Measurements from ENCODE around the gene GDF10.
A peak's percentile ranks its signal among the peaks of the same experiment; 100 is the strongest.

Gene GDF10

DNA sequence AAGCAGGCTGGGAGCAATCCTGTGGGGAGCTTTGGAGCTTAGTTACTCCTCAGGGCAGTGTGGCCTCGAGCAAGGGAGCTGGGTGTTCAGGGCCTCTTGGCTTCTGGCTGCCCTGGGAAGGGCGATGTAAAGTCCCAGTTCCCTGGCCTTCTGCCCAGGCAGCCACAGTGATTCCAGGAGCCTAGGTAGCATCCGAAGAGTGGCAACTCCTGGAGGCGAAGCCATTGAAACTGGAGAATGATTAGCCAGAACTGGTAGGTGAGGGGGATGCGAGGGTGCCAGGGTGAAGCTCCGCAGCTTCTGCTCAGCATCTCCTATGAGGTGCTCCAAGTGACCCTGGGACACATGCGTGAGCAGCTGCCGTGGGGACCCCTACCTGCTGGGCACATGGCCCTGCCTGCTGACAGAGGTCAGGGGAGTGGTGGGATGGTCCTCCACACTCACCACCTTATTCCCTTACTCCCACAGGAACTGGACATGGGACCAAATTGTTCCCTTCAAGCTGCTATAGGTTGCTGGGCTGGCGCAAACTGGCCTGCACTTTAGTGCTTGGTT, 14.5 kb downstream of the GDF10 start:
- no peak for DNase-seq (ENCODE audit: low read depth, low spot score)

DNA sequence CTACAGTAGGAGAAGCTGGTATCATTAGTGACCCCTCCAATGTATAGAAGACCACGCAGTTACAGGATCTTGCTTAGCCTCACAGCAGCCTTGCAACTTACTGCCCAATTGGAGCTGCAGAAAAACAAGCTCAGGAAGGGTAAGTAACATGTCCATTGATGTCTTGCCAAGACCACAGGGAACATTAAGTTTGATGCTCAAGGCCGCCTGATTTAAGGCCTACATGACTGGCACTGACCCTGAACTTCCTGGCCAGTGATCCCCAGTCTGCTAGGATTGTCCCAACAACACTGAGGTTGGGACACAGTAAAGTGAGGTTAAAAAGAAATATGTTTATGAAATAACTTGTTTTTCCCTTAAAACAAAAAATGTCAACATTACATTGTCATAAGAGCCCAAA, 15.4 kb downstream of the GDF10 start:
- DNase-seq (ENCODE audit: low read depth, low spot score) = no peak

DNA sequence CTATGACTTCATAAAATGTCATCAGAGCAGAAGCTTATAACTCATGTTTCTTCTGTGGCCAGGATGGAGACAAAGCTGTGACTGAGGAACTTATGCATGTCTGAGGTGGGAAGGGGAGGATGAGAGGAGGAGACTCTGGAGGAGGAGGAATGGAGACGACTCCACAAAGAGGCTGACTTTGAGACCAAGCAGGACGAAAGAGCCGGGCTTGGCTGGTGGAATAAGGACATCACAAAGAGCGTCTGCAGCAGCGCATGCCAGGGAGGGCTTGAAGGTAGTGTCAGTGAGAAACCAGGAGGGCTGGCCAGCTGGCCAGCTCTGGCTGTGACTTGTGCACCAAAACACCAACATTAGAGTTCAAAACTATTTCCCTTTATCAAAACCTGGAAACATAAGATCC, 16.1 kb downstream of the GDF10 start:
- no peak for DNase-seq (ENCODE audit: low read depth, low spot score)

DNA sequence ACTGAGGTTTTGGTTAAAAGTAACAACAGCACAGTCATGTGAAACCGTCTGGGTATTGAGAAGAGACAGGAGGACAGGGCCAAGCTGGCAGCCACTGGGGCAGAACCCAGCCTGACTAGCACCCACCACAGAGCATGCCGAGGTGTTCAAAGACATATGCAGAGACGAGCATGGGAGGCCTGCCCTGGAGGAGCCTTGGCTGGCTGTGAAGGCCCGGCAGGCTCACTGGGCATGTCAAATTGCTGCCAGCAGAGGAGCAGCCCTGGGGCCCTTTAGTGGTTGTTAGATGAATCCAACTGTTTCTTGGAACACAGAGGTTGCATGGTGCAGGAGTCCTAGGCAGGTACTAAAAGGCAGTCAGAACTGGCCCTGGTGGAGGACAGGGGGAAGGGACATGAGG, 17.3 kb downstream of the GDF10 start:
- no peak for DNase-seq (ENCODE audit: low read depth, low spot score)

DNA sequence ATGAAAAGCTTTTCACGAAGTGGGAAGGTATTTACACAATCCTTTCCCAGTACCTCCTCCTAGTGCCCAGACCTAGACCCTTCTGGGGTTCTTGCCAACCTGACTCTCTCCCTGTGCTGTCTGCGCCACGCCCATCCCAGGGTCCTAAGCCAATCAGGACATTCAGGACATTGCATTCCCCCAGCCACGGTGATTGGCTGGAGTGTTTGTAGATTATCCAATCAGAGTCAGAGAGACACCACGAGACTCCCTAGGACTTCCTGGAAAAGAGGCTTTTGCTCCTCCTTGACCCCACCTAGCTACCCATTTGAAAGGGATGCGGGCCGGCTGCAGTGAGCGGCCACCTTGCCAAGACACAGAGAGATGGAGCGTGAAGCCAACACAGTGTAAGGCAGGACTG, 18.7 kb downstream of the GDF10 start:
- peak; percentile 20 for DNase-seq (ENCODE audit: low read depth, low spot score)

DNA sequence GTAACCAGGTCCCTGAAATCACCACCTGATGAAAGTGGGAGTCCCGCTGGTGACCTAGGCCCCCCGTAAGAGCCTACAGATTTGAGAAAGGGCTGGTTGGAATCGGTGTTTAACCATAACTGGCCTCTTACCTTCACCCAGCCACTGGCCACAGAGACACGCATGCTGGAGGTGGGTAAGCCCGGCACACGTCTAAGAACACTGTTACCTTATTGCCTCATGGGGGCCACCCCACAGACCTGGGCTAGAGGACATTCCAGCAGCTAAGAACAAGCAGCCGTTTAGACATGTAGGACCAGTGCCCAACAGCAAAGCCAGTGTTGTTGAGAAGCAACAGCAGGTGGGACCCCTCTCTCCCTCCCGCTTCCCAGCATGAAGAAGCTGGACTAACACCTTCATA, 19.8 kb downstream of the GDF10 start:
- no peak for DNase-seq (ENCODE audit: low read depth, low spot score)

DNA sequence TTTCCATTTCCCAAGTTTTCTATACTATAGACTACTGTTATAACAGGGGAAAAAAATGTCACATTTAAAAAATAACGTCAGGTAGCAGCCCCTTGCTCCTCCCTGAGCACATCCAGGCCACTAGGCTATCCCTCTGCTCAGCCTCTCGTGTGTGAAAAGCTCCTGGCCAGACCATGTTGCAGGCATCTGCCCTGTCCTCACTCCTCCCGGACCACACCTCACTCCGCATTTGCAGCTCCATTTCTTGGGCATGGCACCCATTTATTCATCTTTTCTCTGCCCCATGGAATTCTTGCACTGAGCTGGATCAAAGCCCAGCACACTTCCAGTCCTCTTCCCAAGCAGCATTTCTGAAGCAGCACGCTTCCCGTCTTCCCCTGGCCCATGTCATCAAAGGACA, 20.8 kb downstream of the GDF10 start:
- DNase-seq (ENCODE audit: low read depth, low spot score) = no peak

DNA sequence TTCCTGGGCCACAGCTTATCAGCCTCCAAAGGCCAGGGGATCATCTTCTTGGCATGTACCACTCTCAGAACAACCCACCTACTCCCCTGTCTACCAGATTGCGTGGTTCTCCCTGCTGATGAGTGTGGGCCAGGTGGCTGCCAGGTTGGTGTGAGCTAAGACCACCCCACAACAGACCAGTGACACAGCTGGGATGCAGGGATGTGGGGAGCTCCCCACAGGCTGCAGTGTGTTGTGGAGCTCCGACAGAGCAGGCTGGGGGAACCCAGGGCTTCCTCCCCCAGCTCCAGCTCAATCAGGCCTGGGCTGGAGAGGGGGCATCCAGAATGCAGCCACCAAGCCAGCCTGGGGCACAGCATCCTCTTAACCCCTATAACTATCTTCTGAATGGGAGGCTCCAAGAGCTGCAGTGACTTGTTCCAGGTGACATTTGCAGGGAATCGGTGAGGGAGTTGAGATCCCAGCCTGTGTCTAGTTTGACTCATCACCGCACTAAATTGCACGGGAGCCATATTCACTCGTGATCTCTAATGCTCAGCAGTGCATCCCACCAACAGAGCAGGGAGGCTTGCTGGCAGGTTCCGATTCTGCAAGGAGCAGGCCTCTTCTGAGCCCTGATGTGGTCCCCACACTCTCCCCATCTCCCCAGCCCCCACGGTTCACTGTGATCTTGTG, 21.7 kb downstream of the GDF10 start:
- no peak for DNase-seq (ENCODE audit: low read depth, low spot score)

DNA sequence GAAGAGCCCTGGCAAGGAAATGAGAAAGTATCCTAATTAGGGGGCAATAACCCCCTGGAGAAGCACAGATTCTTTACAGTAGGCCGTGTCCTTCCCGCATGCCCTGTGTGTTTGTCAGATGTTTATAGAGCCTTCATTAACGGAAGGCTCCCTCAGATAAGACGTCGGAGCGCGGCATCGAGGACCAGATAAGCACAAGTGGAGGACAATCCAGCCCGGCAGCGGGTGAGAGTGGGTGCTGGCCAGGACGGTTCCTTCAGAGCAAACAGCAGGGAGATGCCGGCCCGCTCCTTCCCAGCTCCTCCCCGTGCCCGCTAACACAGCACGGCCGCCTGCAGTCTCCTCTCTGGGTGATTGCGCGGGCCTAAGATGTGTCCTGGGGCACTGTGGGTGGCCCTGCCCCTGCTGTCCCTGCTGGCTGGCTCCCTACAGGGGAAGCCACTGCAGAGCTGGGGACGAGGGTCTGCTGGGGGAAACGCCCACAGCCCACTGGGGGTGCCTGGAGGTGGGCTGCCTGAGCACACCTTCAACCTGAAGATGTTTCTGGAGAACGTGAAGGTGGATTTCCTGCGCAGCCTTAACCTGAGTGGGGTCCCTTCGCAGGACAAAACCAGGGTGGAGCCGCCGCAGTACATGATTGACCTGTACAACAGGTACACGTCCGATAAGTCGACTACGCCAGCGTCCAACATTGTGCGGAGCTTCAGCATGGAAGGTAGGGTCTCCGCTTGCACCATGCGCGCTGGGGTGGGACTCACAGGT, 22.5 kb downstream of the GDF10 start, which contains the start of gene GDF2:
TSS of gene GDF2 (plus strand) at position 155 of the 762 bp plus-strand sequence. CDS start at position 370, 215 bp downstream.
- DNase-seq (ENCODE audit: low read depth, low spot score) = no peak

DNA sequence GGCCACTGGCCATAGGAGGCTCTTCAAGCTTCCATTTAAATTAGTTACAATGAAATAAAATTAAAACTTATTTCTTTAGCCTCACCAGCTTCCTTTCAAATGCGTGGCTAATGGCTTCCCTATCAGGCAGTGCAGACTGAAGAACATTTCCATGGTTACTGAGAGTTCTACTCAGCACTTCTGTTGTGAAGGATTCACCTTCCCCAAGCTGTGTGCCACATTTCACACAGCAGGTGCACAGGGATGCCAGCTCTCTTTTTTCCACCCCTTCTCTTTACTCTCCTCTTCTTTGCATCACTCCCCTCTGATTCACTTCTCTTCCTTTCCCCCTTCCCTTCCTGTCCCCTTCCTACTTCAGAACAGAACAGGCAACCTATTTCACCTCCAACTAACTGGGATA, 23.1 kb downstream of the GDF10 start:
- DNase-seq (ENCODE audit: low read depth, low spot score) = no peak

DNA sequence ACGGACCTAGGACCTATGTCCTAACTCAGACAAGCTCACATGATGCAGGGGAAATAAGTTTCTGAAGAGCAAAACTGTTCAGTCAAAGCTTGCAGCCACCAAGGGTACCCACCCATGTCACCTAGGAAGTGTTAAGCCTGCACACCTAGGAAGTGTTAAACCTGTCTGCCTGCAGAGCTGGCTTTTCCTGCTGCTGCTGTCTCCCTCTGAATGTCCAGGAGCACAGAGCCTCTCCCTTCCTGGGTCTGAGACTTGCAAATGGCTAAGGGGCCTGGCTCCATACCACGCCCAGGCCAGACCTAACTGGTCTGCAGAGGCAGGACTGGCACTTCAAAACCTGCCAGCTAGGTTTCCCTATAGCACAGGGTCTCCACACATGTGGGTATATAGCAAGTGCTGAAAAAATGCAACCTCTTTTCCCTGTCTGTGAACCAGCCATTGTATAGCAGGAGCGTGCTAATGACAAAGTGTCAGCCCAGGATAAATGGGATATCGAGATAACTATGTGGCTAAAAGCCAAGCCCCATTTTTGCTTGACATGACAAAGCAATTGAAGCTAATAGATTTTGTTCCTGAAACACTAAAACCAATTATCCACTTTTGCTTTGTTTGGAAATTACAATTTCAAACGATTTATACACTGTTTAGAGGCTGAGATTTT, 23.8 kb downstream of the GDF10 start:
- DNase-seq (ENCODE audit: low read depth, low spot score) = no peak

DNA sequence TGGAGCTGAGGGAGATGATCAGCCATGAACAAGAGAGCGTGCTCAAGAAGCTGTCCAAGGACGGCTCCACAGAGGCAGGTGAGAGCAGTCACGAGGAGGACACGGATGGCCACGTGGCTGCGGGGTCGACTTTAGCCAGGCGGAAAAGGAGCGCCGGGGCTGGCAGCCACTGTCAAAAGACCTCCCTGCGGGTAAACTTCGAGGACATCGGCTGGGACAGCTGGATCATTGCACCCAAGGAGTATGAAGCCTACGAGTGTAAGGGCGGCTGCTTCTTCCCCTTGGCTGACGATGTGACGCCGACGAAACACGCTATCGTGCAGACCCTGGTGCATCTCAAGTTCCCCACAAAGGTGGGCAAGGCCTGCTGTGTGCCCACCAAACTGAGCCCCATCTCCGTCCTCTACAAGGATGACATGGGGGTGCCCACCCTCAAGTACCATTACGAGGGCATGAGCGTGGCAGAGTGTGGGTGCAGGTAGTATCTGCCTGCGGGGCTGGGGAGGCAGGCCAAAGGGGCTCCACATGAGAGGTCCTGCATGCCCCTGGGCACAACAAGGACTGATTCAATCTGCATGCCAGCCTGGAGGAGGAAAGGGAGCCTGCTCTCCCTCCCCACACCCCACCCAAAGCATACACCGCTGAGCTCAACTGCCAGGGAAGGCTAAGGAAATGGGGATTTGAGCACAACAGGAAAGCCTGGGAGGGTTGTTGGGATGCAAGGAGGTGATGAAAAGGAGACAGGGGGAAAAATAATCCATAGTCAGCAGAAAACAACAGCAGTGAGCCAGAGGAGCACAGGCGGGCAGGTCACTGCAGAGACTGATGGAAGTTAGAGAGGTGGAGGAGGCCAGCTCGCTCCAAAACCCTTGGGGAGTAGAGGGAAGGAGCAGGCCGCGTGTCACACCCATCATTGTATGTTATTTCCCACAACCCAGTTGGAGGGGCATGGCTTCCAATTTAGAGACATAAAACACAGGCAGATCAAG, 25.6 kb downstream of the GDF10 start:
- DNase-seq (ENCODE audit: low read depth, low spot score) = no peak

DNA sequence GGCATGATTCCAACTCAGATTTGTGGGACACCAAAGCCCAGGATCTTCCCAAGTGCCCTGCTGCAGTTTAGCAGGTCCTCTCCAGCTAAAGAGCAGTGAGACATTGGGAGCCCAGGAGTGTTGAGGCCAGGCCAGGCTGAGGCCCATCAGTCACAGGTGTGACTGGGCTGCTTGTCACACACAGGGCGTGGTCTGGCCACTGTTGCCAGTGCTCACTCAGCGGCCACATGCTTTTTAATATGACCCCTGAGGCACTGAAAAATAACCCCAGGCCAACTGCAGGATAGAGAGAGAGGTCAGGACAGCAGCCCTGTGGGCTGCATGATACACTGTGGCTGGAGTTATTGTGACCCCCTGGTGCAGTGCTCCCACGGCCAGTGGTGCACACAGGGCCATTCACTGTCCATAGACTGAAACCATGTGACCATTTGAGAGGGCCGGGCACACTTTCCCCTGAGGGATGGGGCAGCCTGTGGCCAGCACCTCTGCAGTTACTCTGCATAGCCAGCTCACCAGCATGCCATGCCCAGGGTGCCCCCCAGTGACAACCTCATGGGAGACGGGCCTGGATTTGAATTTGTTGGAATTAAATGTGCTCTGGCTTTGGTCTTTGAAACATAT, 26.4 kb downstream of the GDF10 start:
- no peak for DNase-seq (ENCODE audit: low read depth, low spot score)

DNA sequence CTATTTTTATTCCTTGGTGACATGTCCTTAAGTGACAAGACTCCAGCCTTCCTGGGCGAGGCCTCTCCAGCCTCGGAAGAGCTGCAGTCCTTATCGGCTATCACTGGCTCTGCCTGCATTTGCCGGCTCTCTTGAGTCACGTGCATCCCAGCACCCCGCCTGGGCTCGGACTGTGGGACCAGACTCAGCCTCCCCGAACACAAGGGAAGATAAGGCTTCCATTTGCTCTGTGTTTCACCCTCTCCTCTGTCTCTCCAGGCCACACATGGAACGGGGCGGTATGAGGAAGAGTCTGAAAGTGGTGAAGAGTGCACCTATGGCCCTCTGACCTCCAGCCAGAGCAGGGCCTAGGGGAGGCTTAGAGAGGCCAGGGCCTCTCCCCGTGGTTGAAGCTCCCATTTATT, 26.9 kb downstream of the GDF10 start:
- DNase-seq (ENCODE audit: low read depth, low spot score) = no peak

DNA sequence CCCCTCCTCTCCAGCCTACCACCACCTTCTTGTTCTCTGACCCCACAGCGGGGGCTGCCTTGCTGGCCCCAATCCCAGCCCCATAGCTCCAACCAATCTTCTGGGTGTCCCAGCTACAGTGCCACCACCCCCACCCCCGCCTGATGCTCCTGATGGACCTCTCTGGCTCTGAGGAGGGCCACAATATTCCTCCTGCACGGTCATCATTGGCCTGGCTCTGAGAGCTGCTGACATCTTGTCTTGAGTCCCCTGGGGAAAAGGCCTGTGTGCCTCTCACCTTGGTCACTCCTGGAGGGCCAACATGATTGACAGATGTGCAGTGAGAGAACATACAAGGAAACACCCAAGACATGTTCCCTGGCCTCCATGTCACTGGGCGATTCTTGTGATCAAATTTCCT, 29.9 kb downstream of the GDF10 start:
- no peak for DNase-seq (ENCODE audit: low read depth, low spot score)

DNA sequence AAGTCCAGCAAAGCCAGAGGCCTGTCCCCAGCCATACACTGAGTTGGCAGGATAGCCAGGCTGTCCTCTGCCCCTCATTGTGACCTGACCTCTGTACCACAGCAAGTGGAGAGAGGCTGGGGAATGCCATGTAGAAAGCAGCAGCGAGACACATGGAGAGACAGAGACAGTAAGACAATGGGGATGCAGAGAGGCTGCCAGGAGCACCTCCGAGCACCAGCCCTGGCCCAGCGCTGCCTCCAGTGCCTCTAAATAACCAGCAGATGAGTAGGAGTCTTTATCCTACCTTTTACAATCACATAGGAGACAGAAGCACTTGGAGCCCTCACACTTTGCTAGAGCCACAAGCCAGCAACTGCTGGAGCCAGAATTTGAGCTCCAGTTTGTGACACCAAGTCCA, 30.4 kb downstream of the GDF10 start:
- no peak for DNase-seq (ENCODE audit: low read depth, low spot score)

DNA sequence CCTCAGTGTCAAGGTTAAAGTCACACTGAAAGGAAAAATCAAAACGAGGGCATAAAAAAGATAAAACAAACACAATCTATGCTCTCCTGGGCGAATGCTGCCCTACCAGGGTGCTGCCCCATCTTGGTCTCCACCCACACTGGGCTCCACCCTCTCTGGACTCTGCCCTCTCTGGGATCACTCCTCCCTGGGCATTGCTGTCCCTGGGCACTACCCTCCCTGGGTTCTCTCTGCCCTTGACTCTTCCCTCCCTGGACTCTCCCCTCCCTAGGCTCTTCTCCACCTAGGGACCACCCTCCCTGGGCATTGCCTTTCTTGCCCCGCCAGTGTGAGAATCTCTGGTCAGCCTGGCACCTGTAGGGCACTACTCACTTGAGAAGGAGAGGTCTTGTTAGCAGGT, 30.8 kb downstream of the GDF10 start:
- DNase-seq (ENCODE audit: low read depth, low spot score) = no peak

DNA sequence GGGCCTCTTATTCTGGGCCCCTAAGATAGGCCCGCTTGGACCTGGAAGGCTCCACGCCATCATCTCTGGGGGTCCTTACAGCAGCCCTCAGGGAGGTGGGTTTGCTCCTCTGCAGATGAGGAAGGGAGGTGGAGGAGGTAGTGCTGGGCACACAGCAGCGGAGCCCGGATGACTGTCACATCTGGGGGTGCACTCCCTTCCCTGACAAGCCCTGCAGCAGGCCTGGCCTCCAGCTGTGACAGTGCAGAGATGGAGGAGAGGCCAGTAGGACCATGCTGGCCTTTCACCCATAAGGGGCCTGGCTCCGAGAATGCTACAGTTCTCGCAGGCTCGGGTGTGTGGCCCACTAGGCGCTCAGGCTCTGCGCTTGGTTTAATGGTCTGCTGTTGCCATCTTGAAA, 31.5 kb downstream of the GDF10 start:
- no peak for DNase-seq (ENCODE audit: low read depth, low spot score)

DNA sequence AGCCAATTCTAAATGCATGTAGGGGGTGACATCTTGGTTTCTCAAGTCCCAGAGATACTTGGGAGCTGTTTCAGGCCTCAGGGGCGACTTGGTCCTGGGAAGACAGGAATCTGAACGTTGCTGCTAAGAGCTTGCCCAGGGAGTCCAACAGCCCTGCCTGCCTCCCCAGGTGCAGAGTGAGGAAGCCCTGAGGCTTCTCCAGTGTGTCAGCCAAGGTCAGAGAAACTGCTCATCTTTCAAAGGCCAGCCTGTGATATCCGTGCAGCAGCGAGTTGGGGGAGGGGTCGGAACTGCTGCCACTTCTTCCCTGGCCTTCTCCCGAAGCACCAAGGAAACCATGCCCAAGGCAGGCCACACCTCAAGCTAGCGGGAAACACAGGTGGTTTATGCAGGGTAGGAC, 32.0 kb downstream of the GDF10 start:
- DNase-seq (ENCODE audit: low read depth, low spot score) = no peak

DNA sequence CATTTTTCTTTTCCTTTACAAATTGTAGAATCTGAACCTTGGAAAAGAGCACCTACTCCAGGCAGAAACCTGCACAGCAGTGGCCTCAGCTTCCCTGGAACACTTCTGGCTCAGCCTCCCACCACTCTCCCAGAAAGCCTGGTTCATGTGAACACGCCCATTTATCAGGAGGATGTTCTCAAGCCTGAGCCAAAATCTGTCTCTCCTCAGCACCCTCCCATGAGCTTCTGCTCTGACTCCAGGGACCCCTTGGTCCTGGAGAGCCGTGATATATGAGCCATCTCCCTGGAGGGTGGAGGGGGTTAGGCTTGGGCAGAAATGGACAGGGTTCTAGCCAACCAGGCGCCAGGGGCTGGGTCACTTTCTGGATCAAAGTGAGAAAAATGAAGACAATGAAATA, 32.4 kb downstream of the GDF10 start:
- DNase-seq (ENCODE audit: low read depth, low spot score) = no peak

DNA sequence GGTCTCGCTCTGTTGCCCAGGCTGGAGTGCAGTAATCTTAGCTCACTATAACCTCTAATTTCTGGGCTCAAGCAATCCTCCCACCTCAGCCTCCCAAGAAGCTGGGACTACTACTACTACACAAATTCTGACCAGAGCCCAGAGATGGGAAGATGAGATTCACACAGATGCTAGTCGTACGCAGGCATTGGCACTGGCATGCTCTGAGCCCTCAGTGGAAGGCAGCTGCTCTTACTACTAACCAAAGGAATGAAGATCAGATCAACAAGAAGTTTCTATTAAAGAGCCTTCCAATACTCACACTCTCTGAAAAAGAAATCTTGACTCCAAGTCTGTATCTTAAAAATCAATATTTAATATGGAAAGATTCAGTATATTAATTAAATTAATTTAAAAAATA, 32.9 kb downstream of the GDF10 start:
- no peak for DNase-seq (ENCODE audit: low read depth, low spot score)

All from iPS DF 19.7 (cell line).